NCI-H446 (cell line): Measurements from ENCODE around the gene ASH1L.
A peak's percentile ranks its signal among the peaks of the same experiment; 100 is the strongest.
"Not testable (repeated sequence)": the region's sequence is repeated elsewhere in the genome, so short reads cannot be mapped to it uniquely, and the experiment has no call there.

Experiments used
- DNase-seq, 2 experiments: peaks; one replicate each; lab custom pipeline; 2025; lab: John Stamatoyannopoulos, UW

The ASH1L gene

GRCh38 chr1:155451199-155451598, 111.4 kb downstream of the ASH1L start:
- no peak for DNase-seq

DNA sequence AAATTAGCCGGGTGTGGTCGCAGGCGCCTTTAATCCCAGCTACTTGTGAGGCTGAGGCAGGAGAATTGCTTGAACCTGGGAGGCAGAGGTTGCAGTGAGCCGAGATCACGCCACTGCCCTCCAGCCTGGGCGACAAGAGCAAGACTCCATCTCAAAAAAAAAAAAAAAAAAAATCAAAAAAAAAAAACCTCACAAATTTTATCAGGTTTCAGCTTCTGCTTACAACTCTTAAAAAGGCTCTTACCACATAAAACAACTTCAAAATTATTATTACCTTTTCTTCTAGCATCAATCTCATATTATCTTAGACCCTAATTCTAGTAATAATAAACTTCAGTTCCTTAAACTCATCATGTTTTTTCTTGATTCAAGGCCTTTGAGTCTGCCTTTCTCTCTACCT, 120.2 kb downstream of the ASH1L start:
- DNase-seq, result not testable (repeated sequence)

GRCh38 chr1:155437405-155437804, 125.2 kb downstream of the ASH1L start:
- DNase-seq, result no peak

DNA sequence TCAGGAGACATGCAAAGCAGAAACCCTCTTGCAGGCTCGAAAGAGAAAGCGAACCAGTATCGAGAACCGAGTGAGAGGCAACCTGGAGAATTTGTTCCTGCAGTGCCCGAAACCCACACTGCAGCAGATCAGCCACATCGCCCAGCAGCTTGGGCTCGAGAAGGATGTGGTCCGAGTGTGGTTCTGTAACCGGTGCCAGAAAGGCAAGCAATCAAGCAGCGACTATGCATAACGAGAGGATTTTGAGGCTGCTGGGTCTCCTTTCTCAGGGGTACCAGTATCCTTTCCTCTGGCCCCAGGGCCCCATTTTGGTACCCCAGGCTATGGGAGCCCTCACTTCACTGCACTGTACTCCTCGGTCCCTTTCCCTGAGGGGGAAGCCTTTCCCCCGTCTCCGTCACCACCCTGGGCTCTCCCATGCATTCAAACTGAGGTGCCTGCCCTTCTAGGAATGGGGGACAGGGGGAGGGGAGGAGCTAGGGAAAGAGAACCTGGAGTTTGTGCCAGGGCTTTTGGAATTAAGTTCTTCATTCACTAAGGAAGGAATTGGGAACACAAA, 128.7 kb downstream of the ASH1L start:
- DNase-seq, result not testable (repeated sequence)

DNA sequence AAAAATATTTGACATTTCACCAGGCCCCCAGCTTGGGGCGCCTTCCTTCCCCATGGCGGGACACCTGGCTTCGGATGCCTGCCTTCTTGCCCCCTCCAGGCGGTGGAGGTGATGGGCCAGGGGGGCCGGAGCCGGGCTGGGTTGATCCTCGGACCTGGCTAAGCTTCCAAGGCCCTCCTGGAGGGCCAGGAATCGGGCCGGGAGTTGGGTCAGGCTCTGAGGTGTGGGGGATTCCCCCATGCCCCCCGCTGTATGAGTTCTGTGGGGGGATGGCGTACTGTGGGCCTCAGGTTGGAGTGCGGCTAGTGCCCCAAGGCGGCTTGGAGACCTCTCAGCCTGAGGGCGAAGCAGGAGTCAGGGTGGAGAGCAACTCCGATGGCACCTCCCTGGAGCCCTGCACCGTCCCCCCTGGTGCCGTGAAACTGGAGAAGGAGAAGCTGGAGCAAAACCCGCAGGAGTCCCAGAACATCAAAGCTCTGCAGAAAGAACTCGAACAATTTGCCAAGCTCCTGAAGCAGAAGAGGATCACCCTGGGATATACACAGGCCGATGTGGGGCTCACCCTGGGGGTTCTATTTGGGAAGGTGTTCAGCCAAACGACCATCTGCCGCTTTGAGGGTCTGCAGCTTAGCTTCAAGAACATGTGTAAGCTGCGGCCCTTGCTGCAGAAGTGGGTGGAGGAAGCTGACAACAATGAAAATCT, 129.3 kb downstream of the ASH1L start:
- DNase-seq, result not testable (repeated sequence)

DNA sequence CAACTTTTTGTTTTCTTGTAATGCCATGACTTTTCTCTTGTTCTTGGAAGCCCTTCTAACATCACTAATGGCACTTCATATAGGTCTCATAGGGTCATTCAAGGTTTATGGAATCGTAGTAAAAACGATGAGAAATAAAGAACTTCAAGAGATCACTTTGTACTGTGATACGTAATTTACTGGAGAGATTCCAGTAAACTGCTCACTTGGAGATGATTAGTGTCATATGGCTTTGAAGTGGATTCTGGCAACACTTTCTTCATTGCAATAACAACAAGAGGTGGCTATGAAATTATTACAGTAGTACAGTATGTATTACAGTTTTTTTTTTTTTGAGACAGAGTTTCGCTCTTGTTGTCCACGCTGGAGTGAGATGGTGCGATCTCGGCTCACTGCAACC, 138.5 kb downstream of the ASH1L start:
- no peak for DNase-seq

GRCh38 chr1:155420788-155421187, 141.8 kb downstream of the ASH1L start:
- no peak for DNase-seq

DNA sequence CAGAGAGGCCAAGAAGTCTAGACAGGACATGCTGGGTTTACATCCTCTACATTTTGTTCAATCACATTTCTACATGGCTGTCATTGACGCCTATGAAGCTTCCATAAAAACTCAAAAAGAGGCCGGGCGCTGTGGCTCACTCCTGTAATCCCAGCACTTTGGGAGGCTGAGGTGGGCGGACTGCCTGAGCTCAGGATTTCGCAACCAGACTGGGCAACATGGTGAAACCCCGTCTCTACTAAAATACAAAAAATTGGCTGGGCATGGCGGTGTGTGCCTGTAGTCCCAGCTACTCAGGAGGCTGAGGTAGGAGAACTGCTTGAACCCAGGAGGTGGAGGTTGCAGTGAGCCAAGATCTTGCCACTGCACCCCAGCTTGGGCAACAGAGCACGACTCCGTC, 150.8 kb downstream of the ASH1L start:
- DNase-seq, result not testable (repeated sequence)

GRCh38 chr1:155410931-155411330, 151.7 kb downstream of the ASH1L start:
- no peak for DNase-seq

DNA sequence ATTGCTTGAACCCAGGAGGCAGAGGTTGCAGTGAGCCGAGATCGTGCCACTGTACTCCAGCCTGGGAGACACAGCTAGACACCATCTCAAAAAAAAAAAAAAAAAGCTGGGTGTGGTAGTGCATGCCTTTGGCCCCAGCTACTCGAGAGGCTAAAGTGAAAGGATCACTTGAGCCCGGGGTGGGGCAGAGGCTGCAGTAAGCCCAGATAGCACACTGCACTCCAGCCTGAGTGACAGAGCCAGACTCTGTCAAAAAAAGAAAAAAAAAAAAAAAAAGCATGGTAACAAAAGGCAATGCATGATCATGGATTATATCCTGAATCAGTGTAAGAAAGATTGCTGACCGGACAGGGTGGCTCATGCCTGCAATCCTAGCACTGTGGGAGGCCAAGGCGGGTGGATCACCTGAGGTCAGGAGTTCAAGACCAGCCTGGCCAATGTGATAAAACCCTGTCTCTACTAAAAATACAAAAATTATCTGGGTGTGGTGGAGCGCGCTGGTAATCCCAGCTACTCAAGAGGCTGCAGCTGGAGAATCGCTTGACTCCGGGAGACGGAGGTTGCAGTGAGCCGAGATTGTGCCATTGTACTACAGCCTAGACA, 165.6 kb downstream of the ASH1L start:
- DNase-seq, result no peak

GRCh38 chr1:155392898-155393411, 169.6 kb downstream of the ASH1L start:
- no peak for DNase-seq

- DNase-seq, result no peak
Observed at GRCh38 chr1:155389826-155390225, 172.8 kb downstream of the ASH1L start.

DNA sequence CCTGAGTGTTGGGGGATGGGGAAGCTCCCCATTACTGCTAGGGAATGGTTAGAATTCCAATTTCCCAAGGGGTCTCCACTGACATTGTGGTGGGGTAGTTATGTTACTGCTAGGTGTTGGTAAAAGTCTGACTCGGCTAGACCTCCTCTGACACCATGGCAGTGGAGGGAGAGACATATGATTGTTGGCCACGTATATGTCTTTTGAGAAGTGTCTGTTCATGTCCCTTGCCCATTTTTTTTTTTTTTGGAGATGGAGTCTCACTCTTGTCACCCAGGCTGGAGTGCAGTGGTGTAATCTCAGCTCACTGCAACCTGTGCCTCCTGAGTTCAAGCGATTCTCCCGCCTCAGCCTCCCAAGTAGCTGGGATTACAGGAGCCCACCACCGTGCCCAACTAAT, 176.8 kb downstream of the ASH1L start:
- DNase-seq, result not testable (repeated sequence)

DNA sequence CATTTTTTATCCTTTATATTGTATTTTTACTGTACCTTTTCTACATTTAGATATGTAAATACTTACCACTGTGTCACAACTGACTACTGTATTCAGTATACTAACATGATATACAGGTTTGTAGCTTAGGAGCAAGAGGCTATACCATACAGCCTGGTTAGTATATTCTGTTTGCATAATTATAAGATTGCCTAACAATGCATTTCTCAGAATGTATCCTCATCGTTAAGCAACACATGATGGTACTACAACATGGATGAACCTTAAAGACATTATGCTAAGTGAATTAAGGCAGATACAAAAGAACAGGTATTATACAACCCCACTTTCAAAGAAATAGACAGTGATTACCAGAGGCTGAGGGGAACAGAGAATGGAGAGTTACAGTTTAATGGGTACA, 179.2 kb downstream of the ASH1L start:
- DNase-seq, result no peak

- DNase-seq, result peak in 1 of 2 experiments; percentile 19
Observed at GRCh38 chr1:155379631-155380090, 182.9 kb downstream of the ASH1L start.

GRCh38 chr1:155379180-155379579, 183.4 kb downstream of the ASH1L start:
- DNase-seq, result no peak

DNA sequence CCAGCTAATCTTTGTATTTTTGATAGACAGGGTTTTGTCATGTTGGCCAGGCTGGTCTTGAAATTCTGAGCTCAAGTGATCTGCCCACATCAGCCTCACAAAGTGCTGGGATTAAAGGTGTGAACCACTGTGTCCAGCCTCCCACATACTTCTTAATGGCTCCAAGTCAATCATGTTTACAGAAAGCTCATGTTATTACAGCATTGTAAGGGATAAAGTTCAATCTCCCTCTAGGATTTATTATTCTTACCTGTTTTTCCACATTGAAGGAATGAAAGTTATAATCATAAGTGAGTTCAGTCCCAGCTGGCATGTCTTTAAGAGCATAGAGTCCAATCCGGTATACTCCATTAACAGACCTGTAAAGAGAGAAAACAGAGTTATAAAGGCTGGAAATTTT, 202.6 kb downstream of the ASH1L start:
- DNase-seq, result no peak

DNA sequence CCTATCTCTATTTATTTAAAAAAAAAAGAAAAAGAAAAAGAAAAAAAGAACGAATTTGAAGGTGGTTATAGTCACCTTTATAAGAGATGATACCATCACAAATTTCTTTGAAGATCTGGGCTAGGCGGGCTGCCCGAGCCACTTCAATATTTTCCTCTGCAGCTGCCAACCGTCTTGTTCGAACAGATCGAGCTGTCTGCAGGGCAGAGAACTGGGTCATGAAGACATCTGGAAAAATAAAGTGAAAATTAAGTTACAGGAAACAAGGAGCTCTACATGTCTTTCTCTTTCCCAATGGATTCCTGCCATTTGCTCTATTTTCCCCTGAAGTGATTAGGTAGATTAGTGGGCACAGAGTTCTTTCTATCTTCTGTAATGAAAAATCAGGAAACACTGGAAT, 210.0 kb downstream of the ASH1L start:
- DNase-seq, result no peak

DNA sequence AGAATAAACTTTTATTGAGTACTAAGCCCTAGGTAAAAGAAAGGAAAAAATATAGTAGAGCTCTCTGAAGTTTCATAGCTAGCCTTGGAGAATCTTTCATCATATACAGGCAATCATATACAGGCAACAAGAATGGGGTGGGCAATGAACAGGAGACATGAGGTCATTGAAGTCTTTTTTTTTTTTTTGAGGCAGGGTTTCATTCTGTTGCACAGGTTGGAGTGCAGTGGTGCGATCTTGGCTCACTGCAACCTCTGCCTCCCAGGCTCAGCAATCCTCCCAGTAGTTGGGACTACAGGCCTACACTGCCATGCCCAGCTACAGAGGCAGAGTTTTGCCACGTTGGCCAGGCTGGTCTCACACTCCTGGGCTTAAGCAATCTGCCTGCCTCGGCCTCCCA, 219.8 kb downstream of the ASH1L start:
- DNase-seq, result no peak

DNA sequence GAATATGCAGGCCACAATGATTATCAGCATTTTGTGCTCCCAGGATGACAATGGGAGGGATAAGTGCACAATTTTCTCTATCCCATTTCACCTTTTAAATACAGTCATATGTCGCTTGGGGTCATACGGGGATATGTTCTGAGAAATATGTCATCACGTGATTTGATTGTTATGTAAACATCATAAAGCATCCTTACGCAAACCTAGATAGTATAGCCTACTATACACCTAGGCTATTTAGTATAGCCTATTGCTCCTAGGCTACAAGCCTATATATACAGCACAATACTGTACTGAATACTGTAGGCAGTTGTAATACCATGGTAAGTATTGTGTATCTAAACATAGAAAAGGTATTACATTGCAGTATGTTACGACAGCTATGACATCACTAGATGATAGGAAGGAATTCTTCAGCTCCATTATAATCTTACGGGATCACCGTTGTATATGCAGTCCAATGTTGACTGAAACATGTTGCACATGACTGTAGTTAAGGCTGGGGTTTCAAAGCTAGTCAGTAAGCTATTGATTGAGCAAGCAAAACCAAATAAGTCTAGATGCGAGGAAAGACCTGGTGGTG, 223.0 kb downstream of the ASH1L start:
- DNase-seq, result no peak

- no peak for DNase-seq
Observed at GRCh38 chr1:155334962-155335361, 227.6 kb downstream of the ASH1L start.

GRCh38 chr1:155329980-155330598, 232.5 kb downstream of the ASH1L start:
- no peak for DNase-seq
